HG02981 (cell line): Measurements from ENCODE around the gene ECT2.
"Not testable (repeated sequence)": the region's sequence is repeated elsewhere in the genome, so short reads cannot be mapped to it uniquely, and the experiment has no call there.

Source experiments
- ATAC-seq: cut with Tn5 transposase; IDR thresholded peaks from one replicate; pipeline ENCODE4 v1.9.1; 2021; ENCODE audit warnings: mild to moderate bottlenecking, moderate library complexity; ENCODE audit not compliant: unreplicated experiment

Gene ECT2

GRCh38 chr3:172853921-172854666, 103.6 kb downstream of the ECT2 start:
- ATAC-seq, result no peak

GRCh38 chr3:172855037-172855436, 104.5 kb downstream of the ECT2 start:
- ATAC-seq, result no peak

- ATAC-seq, result no peak
Measured at GRCh38 chr3:172856795-172857742, 106.5 kb downstream of the ECT2 start.

GRCh38 chr3:172859041-172859440, 108.5 kb downstream of the ECT2 start:
- ATAC-seq, result no peak

- not testable (repeated sequence) for ATAC-seq
Measured at GRCh38 chr3:172866726-172867350, 116.3 kb downstream of the ECT2 start.

GRCh38 chr3:172868582-172869200, 118.2 kb downstream of the ECT2 start:
- no peak for ATAC-seq

- ATAC-seq, result no peak
Measured at GRCh38 chr3:172869368-172869771, 118.8 kb downstream of the ECT2 start.

- ATAC-seq, result no peak
Measured at GRCh38 chr3:172869784-172870518, 119.4 kb downstream of the ECT2 start.
